SH-SY5Y (cell line): Measurements from ENCODE around the gene GTF2IRD1.

Experiments
- GATA2 ChIP-seq: IDR thresholded peaks from 2 replicates; pipeline ENCODE4 v1.6.1; 2011; ENCODE audit warnings: mild to moderate bottlenecking, low read depth, low read length
- GATA3 ChIP-seq: IDR thresholded peaks from 2 replicates; pipeline ENCODE4 v1.6.1; 2011; ENCODE audit warnings: low read depth, mild to moderate bottlenecking, low read length, moderate library complexity

- TF ChIP-seq GATA2, result no peak
- TF ChIP-seq GATA3, result no peak
Measured at GRCh38 chr7:74512762-74513161, 59.1 kb downstream of the GTF2IRD1 start.
